Lower leg skin (tissue), 4 donors: ENCODE results near the gene METRN. TPM values are rescaled to one million over a fixed set of nuclear protein-coding genes. Genes with fewer than 3 reads are reported as not detected.

Experiments used
- DNase-seq, 2 donors: peaks; one replicate each; pipeline ENCODE4 v3.0.0-alpha.2; 2019; ENCODE audit warnings: low spot score in 2 of 2
- H3K4me3 ChIP-seq: fragments of 200-600 bp; sonication (generic); 2 replicates; pipeline ENCODE4 v1.5.1; 2017; ENCODE audit warnings: mild to moderate bottlenecking, low read depth; ENCODE audit not compliant: poor library complexity, severe bottlenecking
- CTCF ChIP-seq, 3 donors: fragments of 450-650 bp; IDR thresholded peaks; one replicate each; pipeline ENCODE4 v1.5.1; 2016; ENCODE audit warnings: antibody characterized with exemption in 3 of 3, mild to moderate bottlenecking in 3 of 3, moderate library complexity in 2 of 3
- POLR2A ChIP-seq, 2 donors: fragments of 450-650 bp; IDR thresholded peaks; one replicate each; pipeline ENCODE4 v1.6.1; 2016 to 2017; ENCODE audit warnings: antibody characterized with exemption in 2 of 2, mild to moderate bottlenecking in 1 of 2, moderate library complexity in 1 of 2
- WGBS, 2 donors: methylation state at CpG; one replicate each; pipeline ENCODE4 v1.1.5; 2018; 5-methylcytosine and 5-hydroxymethylcytosine counted together
- intact Hi-C: fragments of 100-400 bp; cut with DNase I; formaldehyde crosslinking; loops from one replicate; pipeline ENCODE4 v1.15.0; 2023; ENCODE audit warnings: low total_unique reads
- total RNA-seq, 4 donors: library from RNA; depleted of rRNA; stranded (reverse); fragments of >200 nt; gene quantifications; one replicate each; pipeline ENCODE4 v1.1.0, GENCODE V29; 2016

The METRN gene
- total RNA-seq, 4 donors from 2014 or later, result 24.2 to 48.4 (median 36.0) TPM

GRCh38 chr16:669666-670065 lies 45.3 kb upstream of the METRN start:
- H3K4me3 ChIP-seq, result no peak overlapping the region
- intact Hi-C loops, result loop anchor here (10.0 kb wide), 1 partner anchor 125 kb away; no protein-coding TSS in a partner anchor
- no peak for DNase-seq
- whole genome bisulfite sequencing, 2 donors, result 92 to 97% methylated on average over 12 of the region's 13 CpGs
- TF ChIP-seq POLR2A (IDR thresholded peaks at IDR 0.05) (no peak), CTCF (IDR thresholded peaks at IDR 0.05) (no peak)

- no peak for TF ChIP-seq POLR2A (IDR thresholded peaks at IDR 0.05)
- no peak for TF ChIP-seq CTCF (IDR thresholded peaks at IDR 0.05)
- no peak overlapping the region for H3K4me3 ChIP-seq
- DNase-seq, result no peak
- 91 to 93% methylated on average over 47 to 51 of the region's 52 CpGs for WGBS, 2 donors
- intact Hi-C loops, result no loop called here
Observed at GRCh38 chr16:670485-671352, 44.2 kb upstream of the METRN start.

GRCh38 chr16:671353-672131 lies 43.4 kb upstream of the METRN start:
- H3K4me3 ChIP-seq, result no peak overlapping the region
- TF ChIP-seq POLR2A (IDR thresholded peaks at IDR 0.05) (no peak), CTCF (IDR thresholded peaks at IDR 0.05) (no peak)
- DNase-seq, result no peak
- intact Hi-C loops, result no loop called here
- 84 to 93% methylated on average over 24 to 33 of the region's 40 CpGs for WGBS, 2 donors

GRCh38 chr16:672371-672770 lies 42.5 kb upstream of the METRN start:
- TF ChIP-seq CTCF (IDR thresholded peaks at IDR 0.05) (no peak), POLR2A (IDR thresholded peaks at IDR 0.05) (no peak)
- no peak overlapping the region for H3K4me3 ChIP-seq
- intact Hi-C loops, result no loop called here
- DNase-seq, result no peak
- 93% methylated on average over 15 to 17 of the region's 19 CpGs for WGBS, 2 donors

GRCh38 chr16:672851-673250 lies 42.1 kb upstream of the METRN start:
- TF ChIP-seq POLR2A (IDR thresholded peaks at IDR 0.05) (no peak), CTCF (IDR thresholded peaks at IDR 0.05) (no peak)
- DNase-seq, result no peak
- WGBS, 2 donors, result 93% methylated on average over 18 to 21 of the region's 21 CpGs
- intact Hi-C loops, result no loop called here
- H3K4me3 ChIP-seq, result no peak overlapping the region
